HepG2 (cell line): ENCODE results near the gene HELT. TPM values are rescaled to one million over a fixed set of nuclear protein-coding genes. Genes with fewer than 3 reads are reported as not detected.

ENCODE experiments used
- ATAC-seq: fragments of 200-7000 bp; cut with Tn5 transposase; 3 replicates; pipeline ENCODE4 v1.9.1; 2020; ENCODE audit warnings: mild to moderate bottlenecking, moderate library complexity
- BruUV-seq: library from RNA; stranded (reverse); fragments of 400-500 nt; replicated peaks from 2 replicates; lab custom pipeline; 2021; lab: Mats Ljungman, UMichigan
- CTCF ChIA-PET: fragments of 300-600 bp; formaldehyde crosslinking; extraction: SDS; loops from one replicate; lab custom pipeline; 2021; ENCODE audit warnings: low total read pairs, inconsistent platforms, low intra/inter-chr PET ratio; lab: Yijun Ruan, JAX
- POLR2A ChIA-PET: fragments of 350-600 bp; sonication (Branson Sonifier 250); formaldehyde crosslinking; loops from one replicate; lab custom pipeline; 2020; ENCODE audit warnings: antibody characterized with exemption, inconsistent platforms; lab: Yijun Ruan, JAX
- DNase-seq: peaks from one replicate; pipeline ENCODE4 v3.0.0-alpha.2; 2015; ENCODE audit warnings: low spot score
- FAIRE-seq: peaks from 3 replicates; lab custom pipeline; 2011; peaks lifted over from hg19 to GRCh38; lab: Jason Lieb, UNC
- H2AFZ ChIP-seq: one replicate; pipeline ENCODE4 v1.6.1; 2011; ENCODE audit warnings: low read length, inconsistent platforms
- H3K27ac ChIP-seq: fragments of 300-600 bp; 3 replicates; pipeline ENCODE4 v1.8.0; 2011; ENCODE audit warnings: mixed run types, mild to moderate bottlenecking, mixed read lengths, low read length, inconsistent platforms; ENCODE audit not compliant: insufficient read depth; ENCODE audit errors: extremely low read length
- H3K27me3 ChIP-seq, 2 experiments: fragments of 200-600 bp in 1 of 2; 2 replicates in 1 of 2; 3 replicates in 1 of 2; pipeline versions ENCODE4 v1.6.0 to v1.8.0; 2011; ENCODE audit warnings: low read length in 2 of 2, mild to moderate bottlenecking in 2 of 2, moderate library complexity in 2 of 2, inconsistent platforms in 1 of 2; ENCODE audit not compliant: insufficient read depth in 2 of 2, control insufficient read depth in 1 of 2
- H3K36me3 ChIP-seq, 2 experiments: fragments of 200-600 bp in 1 of 2; replicated peaks in 1 of 2; 2 replicates in 1 of 2; 3 replicates in 1 of 2; pipeline versions ENCODE4 v1.5.1 to v1.8.0; 2011; ENCODE audit warnings: low read length in 2 of 2, inconsistent platforms in 1 of 2; ENCODE audit not compliant: insufficient read depth in 2 of 2, control insufficient read depth in 1 of 2
- H3K4me1 ChIP-seq: 2 replicates; pipeline ENCODE4 v1.5.1; 2012; ENCODE audit warnings: low read length, inconsistent platforms; ENCODE audit not compliant: insufficient read depth
- H3K4me2 ChIP-seq: 2 replicates; pipeline ENCODE4 v1.6.0; 2011; ENCODE audit warnings: low read depth, low read length, inconsistent platforms
- H3K4me3 ChIP-seq, 3 experiments: fragments of 200-600 bp in 1 of 3; sonication (generic), shearing (Covaris generic) in 1 of 3; replicated peaks in 1 of 3; 2 replicates each; pipeline ENCODE4 v1.5.1; 2011 to 2016; ENCODE audit warnings: low read length in 3 of 3, inconsistent platforms in 2 of 3, low read depth in 2 of 3, mild to moderate bottlenecking in 2 of 3, control low read depth in 1 of 3, mixed read lengths in 1 of 3; ENCODE audit not compliant: insufficient read depth in 1 of 3
- H3K79me2 ChIP-seq: one replicate; pipeline ENCODE4 v1.6.1; 2011; ENCODE audit warnings: low read length, inconsistent platforms; ENCODE audit not compliant: insufficient read depth
- H3K9ac ChIP-seq: 2 replicates; pipeline ENCODE4 v1.6.0; 2011; ENCODE audit warnings: mild to moderate bottlenecking, low read depth, low read length, inconsistent platforms; ENCODE audit not compliant: insufficient read depth
- H3K9me3 ChIP-seq: 2 replicates; pipeline ENCODE4 v1.5.1; 2012; ENCODE audit warnings: mild to moderate bottlenecking, low read length
- H4K20me1 ChIP-seq: 2 replicates; pipeline ENCODE4 v1.6.0; 2011; ENCODE audit warnings: inconsistent platforms, mild to moderate bottlenecking, low read length, moderate library complexity; ENCODE audit not compliant: insufficient read depth
- ESRRA ChIP-seq: sonication (generic); formaldehyde crosslinking; IDR thresholded peaks from 2 replicates; pipeline ENCODE4 v1.5.1; 2020; ENCODE audit warnings: mild to moderate bottlenecking, low read depth, missing genetic modification reagents
- GFI1 ChIP-seq: sonication (generic); formaldehyde crosslinking; IDR thresholded peaks from 2 replicates; pipeline ENCODE4 v1.5.0; 2020; ENCODE audit warnings: missing genetic modification reagents, mild to moderate bottlenecking, borderline replicate concordance
- SRY ChIP-seq: sonication (generic); formaldehyde crosslinking; IDR thresholded peaks from 2 replicates; pipeline ENCODE4 v1.8.0; 2022; ENCODE audit warnings: mild to moderate bottlenecking, missing genetic modification reagents
- ZBTB20 ChIP-seq: sonication (generic); formaldehyde crosslinking; IDR thresholded peaks from 2 replicates; pipeline ENCODE4 v1.8.1; 2023; ENCODE audit warnings: missing genetic modification reagents, low read depth, mild to moderate bottlenecking, borderline replicate concordance
- ZBTB7A ChIP-seq: sonication (generic); formaldehyde crosslinking; IDR thresholded peaks from 2 replicates; pipeline ENCODE4 v1.8.0; 2022; ENCODE audit warnings: mild to moderate bottlenecking, missing genetic modification reagents
- ZBTB7B ChIP-seq: sonication (generic); formaldehyde crosslinking; IDR thresholded peaks from 2 replicates; pipeline ENCODE4 v1.4.0; 2020; ENCODE audit warnings: missing genetic modification reagents
- ZNF563 ChIP-seq: sonication (generic); formaldehyde crosslinking; IDR thresholded peaks from 2 replicates; pipeline ENCODE4 v1.8.0; 2022; ENCODE audit warnings: mild to moderate bottlenecking, moderate library complexity, missing genetic modification reagents
- WGBS: methylation state at CpG from one replicate; pipeline ENCODE4 v1.1.6; 2017; ENCODE audit warnings: low lambda C conversion rate; 5-methylcytosine and 5-hydroxymethylcytosine counted together
- in situ Hi-C: cut with HindIII; loops from 2 replicates; pipeline ENCODE4 v1.10.0; 2017; ENCODE audit warnings: low pct_unique_long_range_greater_than_20kb; ENCODE audit not compliant: extremely low pct_ligation_motif_present
- intact Hi-C: fragments of 100-400 bp; cut with micrococcal nuclease; formaldehyde crosslinking; loops from one replicate; pipeline ENCODE4 v1.10.0; 2022; ENCODE audit not compliant: unreplicated experiment
- polyA plus RNA-seq, 8 experiments: library from polyadenylated mRNA; depleted of rRNA in 3 of 8; stranded (reverse) in 7 of 8; unstranded in 1 of 8; fragments of >200 nt; fragmentation: Illumina TruSeq in 4 of 8; extraction: Trizol in 4 of 8; gene quantifications; 2 replicates each; pipeline versions ENCODE4 v1.2.1 to v1.2.3, GENCODE V29; 2011 to 2016; ENCODE audit warnings: low read depth in 4 of 8, missing spikeins in 1 of 8, mixed read lengths in 1 of 8; ENCODE audit not compliant: insufficient read depth in 1 of 8
- total RNA-seq, 5 experiments: library from RNA; depleted of rRNA; stranded (reverse); fragments of >200 nt; fragmentation: Illumina TruSeq; extraction: Trizol; gene quantifications; 2 replicates each; pipeline ENCODE4 v1.2.3, GENCODE V29; 2016; ENCODE audit warnings: low read depth in 1 of 5
- TF ChIP-seq, protein P1 (sequence below): fragments of 450-650 bp; IDR thresholded peaks from 2 replicates; pipeline ENCODE4 v1.6.1; 2016
- TF ChIP-seq, protein P2 (sequence below): sonication (generic); formaldehyde crosslinking; IDR thresholded peaks from 2 replicates; pipeline ENCODE4 v1.5.0; 2020; ENCODE audit warnings: missing genetic modification reagents, mild to moderate bottlenecking, borderline replicate concordance
- TF ChIP-seq, protein P3 (sequence below): sonication (generic); formaldehyde crosslinking; IDR thresholded peaks from 2 replicates; pipeline ENCODE4 v1.5.1; 2020; ENCODE audit warnings: missing genetic modification reagents, mild to moderate bottlenecking, borderline replicate concordance

The HELT gene
- total and polyA plus RNA-seq, 2 of the 13 experiments (the other 11 are each of a cell fraction or from before 2014, with no cell fraction given) = not detected

DNA sequence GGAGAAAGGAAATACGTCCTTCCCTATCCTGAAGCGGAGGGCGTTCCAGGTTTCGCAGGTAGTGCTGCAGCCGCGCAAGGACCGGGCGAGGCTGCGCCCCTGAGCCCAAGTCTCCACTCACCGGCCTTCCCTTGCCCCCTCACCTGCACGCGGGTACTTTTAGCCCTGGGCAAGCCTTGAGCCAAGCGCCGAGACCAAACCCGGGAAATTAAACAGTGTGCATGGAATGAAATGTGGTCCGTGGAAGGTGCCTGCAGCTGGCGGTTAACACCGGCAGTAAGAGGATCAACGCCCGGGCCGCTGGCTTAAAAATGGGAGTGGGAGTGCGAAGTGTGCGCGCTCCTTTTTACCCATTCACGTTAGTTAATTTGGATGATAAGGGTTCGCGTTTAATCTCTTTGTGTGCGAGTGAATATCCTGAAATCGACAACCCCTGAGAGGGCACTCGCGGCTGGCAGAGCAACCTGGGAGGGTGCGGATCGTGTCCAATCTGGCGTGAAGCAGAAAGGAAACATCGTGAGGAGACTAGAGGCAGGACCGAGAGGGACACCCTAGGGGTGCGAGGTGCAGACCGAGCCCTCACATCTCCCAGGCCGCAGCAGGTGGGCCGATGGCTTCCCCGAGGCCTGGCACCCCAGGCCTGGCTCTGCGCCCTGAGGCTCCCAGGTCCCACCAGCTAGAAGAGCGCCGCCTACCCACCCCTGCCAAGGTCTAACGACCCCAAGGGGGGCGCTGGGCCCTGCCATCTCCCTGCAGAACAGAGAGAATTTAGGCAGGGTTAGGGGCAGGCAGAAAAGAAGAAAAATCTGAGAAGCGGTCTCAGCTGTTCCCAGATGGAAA, 2.0 kb upstream of the HELT start:
- H3K27me3 ChIP-seq = peaks cover 11 to 82% of the 10 kb centered on the region in 2 experiments
- no peak overlapping the region for H2AFZ ChIP-seq
- BruUV-seq = no TSS peak
- CTCF ChIA-PET = no interaction called here
- no peak overlapping the region for H3K27ac ChIP-seq
- in situ Hi-C loops = no loop called here
- H3K4me3 ChIP-seq = no peak overlapping the region
- H3K9me3 ChIP-seq = no peaks in the 10 kb centered on the region
- TF ChIP-seq ZBTB7B = no peak
- TF ChIP-seq ZBTB20 (CRISPR knock-in tag) = no peak
- TF ChIP-seq ZNF563 (CRISPR knock-in tag) = no peak
- no peak for TF ChIP-seq ZBTB7A (CRISPR knock-in tag)
- TF ChIP-seq, protein P1, sequence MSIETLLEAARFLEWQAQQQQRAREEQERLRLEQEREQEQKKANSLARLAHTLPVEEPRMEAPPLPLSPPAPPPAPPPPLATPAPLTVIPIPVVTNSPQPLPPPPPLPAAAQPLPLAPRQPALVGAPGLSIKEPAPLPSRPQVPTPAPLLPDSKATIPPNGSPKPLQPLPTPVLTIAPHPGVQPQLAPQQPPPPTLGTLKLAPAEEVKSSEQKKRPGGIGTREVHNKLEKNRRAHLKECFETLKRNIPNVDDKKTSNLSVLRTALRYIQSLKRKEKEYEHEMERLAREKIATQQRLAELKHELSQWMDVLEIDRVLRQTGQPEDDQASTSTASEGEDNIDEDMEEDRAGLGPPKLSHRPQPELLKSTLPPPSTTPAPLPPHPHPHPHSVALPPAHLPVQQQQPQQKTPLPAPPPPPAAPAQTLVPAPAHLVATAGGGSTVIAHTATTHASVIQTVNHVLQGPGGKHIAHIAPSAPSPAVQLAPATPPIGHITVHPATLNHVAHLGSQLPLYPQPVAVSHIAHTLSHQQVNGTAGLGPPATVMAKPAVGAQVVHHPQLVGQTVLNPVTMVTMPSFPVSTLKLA = no peak
- no peak for TF ChIP-seq ESRRA (CRISPR knock-in tag)
- TF ChIP-seq, protein P2, sequence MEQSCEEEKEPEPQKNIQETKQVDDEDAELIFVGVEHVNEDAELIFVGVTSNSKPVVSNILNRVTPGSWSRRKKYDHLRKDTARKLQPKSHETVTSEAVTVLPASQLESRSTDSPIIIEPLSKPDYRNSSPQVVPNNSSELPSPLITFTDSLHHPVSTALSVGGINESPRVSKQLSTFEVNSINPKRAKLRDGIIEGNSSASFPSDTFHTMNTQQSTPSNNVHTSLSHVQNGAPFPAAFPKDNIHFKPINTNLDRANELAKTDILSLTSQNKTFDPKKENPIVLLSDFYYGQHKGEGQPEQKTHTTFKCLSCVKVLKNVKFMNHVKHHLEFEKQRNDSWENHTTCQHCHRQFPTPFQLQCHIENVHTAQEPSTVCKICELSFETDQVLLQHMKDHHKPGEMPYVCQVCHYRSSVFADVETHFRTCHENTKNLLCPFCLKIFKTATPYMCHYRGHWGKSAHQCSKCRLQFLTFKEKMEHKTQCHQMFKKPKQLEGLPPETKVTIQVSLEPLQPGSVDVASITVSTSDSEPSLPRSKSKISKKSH = no peak
- no peak for TF ChIP-seq SRY (CRISPR knock-in tag)
- no peak for TF ChIP-seq GFI1
- TF ChIP-seq, protein P3, sequence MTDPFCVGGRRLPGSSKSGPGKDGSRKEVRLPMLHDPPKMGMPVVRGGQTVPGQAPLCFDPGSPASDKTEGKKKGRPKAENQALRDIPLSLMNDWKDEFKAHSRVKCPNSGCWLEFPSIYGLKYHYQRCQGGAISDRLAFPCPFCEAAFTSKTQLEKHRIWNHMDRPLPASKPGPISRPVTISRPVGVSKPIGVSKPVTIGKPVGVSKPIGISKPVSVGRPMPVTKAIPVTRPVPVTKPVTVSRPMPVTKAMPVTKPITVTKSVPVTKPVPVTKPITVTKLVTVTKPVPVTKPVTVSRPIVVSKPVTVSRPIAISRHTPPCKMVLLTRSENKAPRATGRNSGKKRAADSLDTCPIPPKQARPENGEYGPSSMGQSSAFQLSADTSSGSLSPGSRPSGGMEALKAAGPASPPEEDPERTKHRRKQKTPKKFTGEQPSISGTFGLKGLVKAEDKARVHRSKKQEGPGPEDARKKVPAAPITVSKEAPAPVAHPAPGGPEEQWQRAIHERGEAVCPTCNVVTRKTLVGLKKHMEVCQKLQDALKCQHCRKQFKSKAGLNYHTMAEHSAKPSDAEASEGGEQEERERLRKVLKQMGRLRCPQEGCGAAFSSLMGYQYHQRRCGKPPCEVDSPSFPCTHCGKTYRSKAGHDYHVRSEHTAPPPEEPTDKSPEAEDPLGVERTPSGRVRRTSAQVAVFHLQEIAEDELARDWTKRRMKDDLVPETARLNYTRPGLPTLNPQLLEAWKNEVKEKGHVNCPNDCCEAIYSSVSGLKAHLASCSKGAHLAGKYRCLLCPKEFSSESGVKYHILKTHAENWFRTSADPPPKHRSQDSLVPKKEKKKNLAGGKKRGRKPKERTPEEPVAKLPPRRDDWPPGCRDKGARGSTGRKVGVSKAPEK = no peak
- TF ChIP-seq, all 625 proteins: peak for 0
- Histone ChIP-seq H3K9ac (no peak overlapping the region), H4K20me1 (no peaks in the 10 kb centered on the region), H3K36me3 (no peaks in the 10 kb centered on the region), H3K4me1 (0 out of 2 replicates have a peak, but pooled peaks cover 2% of the 10 kb centered on the region), H3K79me2 (no peaks in the 10 kb centered on the region), H3K4me2 (no peak overlapping the region)
- no peak for FAIRE-seq
- intact Hi-C loops = no loop called here
- 45% methylated on average over 32 of the region's 47 CpGs for whole genome bisulfite sequencing
- ATAC-seq = no peak
- POLR2A ChIA-PET = no interaction called here
- DNase-seq = no peak
